ENCODE measurements around the gene CLEC18B.
"Not testable (repeated sequence)": the region's sequence is repeated elsewhere in the genome, so short reads cannot be mapped to it uniquely, and the experiment has no call there.

CLEC18B gene

GRCh38 chr16:74420612-74421481, at the start of gene CLEC18B:
CLEC18B (minus strand) TSS chr16:74421478; CDS start chr16:74421270, 208 bp downstream.
- not testable (repeated sequence) for DNase-seq

- DNase-seq: no peak
These were observed 48.7 kb upstream of the CLEC18B start for GRCh38 chr16:74469946-74470478.

- DNase-seq: no peak
These were observed 47.7 kb upstream of the CLEC18B start for GRCh38 chr16:74468807-74469525.

- no peak for DNase-seq
These were observed 45.6 kb upstream of the CLEC18B start for GRCh38 chr16:74466872-74467271.

GRCh38 chr16:74465851-74466685, 44.8 kb upstream of the CLEC18B start:
- DNase-seq: no peak

- DNase-seq: no peak
These were observed 44.0 kb upstream of the CLEC18B start for GRCh38 chr16:74465281-74465680.

GRCh38 chr16:74463888-74464287, 42.6 kb upstream of the CLEC18B start:
- no peak for DNase-seq

GRCh38 chr16:74462361-74462760, 41.1 kb upstream of the CLEC18B start:
- no peak for DNase-seq

GRCh38 chr16:74461826-74462225, 40.5 kb upstream of the CLEC18B start:
- DNase-seq: no peak

- DNase-seq: no peak
These were observed 39.3 kb upstream of the CLEC18B start for GRCh38 chr16:74460542-74460941.

- DNase-seq: no peak
These were observed 35.0 kb upstream of the CLEC18B start for GRCh38 chr16:74456290-74456625.

GRCh38 chr16:74455619-74456289, 34.5 kb upstream of the CLEC18B start:
- no peak for DNase-seq

GRCh38 chr16:74455213-74455612, 33.9 kb upstream of the CLEC18B start:
- no peak for DNase-seq

- DNase-seq: no peak
These were observed 30.9 kb upstream of the CLEC18B start for GRCh38 chr16:74451951-74452758.

- DNase-seq: no peak
These were observed 29.9 kb upstream of the CLEC18B start for GRCh38 chr16:74450967-74451760.

- DNase-seq: no peak
These were observed 29.0 kb upstream of the CLEC18B start for GRCh38 chr16:74450236-74450635.

GRCh38 chr16:74449470-74449869, 28.2 kb upstream of the CLEC18B start:
- DNase-seq: no peak

- no peak for DNase-seq
These were observed 27.7 kb upstream of the CLEC18B start for GRCh38 chr16:74448990-74449389.

GRCh38 chr16:74447578-74447977, 26.3 kb upstream of the CLEC18B start:
- DNase-seq: no peak

- no peak for DNase-seq
These were observed 25.6 kb upstream of the CLEC18B start for GRCh38 chr16:74446866-74447265.
